B cell (primary cell): ENCODE measurements around the gene AP3S1.

Experiments used
- EZH2 ChIP-seq: IDR thresholded peaks from 2 replicates; pipeline ENCODE4 v1.6.1; 2012; ENCODE audit warnings: borderline replicate concordance, low read depth, mild to moderate bottlenecking, moderate library complexity, low read length; ENCODE audit not compliant: insufficient read depth, poor library complexity, severe bottlenecking
- TF ChIP-seq, protein P1 (sequence below): fragments of 200-600 bp; IDR thresholded peaks from one replicate; pipeline ENCODE4 v1.8.0; 2022; ENCODE audit warnings: antibody characterized with exemption, mild to moderate bottlenecking

DNA sequence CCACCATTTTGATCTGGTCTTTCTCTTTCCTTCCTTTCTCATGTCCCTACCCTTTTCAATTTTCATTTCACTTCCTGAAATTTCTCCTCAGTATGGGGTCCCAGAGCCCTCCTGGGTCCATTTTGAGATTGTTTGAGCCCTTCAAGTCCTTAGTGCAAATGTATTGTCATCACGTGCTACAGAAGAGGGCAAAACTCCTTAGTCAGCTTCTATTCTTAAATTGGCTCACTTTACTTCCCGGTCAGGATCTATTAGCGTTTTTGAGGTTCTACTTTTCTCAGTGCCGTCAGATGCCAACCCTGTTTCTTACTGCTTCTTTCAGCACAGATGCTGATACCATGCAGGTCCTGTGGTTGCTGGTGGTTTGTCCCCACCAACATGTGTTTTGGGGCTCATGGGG is 6.3 kb upstream of the AP3S1 start:
- TF ChIP-seq, protein P1, sequence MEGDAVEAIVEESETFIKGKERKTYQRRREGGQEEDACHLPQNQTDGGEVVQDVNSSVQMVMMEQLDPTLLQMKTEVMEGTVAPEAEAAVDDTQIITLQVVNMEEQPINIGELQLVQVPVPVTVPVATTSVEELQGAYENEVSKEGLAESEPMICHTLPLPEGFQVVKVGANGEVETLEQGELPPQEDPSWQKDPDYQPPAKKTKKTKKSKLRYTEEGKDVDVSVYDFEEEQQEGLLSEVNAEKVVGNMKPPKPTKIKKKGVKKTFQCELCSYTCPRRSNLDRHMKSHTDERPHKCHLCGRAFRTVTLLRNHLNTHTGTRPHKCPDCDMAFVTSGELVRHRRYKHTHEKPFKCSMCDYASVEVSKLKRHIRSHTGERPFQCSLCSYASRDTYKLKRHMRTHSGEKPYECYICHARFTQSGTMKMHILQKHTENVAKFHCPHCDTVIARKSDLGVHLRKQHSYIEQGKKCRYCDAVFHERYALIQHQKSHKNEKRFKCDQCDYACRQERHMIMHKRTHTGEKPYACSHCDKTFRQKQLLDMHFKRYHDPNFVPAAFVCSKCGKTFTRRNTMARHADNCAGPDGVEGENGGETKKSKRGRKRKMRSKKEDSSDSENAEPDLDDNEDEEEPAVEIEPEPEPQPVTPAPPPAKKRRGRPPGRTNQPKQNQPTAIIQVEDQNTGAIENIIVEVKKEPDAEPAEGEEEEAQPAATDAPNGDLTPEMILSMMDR, result no peak
- no peak for TF ChIP-seq EZH2
